HUES64 (cell line): ENCODE results near the gene MPHOSPH9.

Experiments used
- H3K27ac ChIP-seq: 2 replicates; pipeline ENCODE4 v1.7.0; 2013; ENCODE audit warnings: low read depth, low read length, inconsistent platforms
- H3K27me3 ChIP-seq: 2 replicates; pipeline ENCODE4 v1.6.1; 2013; ENCODE audit warnings: mild to moderate bottlenecking, low read length; ENCODE audit not compliant: insufficient read depth
- H3K36me3 ChIP-seq: 2 replicates; pipeline ENCODE4 v1.6.1; 2013; ENCODE audit warnings: mild to moderate bottlenecking, low read length; ENCODE audit not compliant: insufficient read depth
- H3K4me1 ChIP-seq: 2 replicates; pipeline ENCODE4 v1.6.1; 2013; ENCODE audit warnings: mild to moderate bottlenecking, low read length, moderate library complexity; ENCODE audit not compliant: insufficient read depth
- H3K4me3 ChIP-seq: 2 replicates; pipeline ENCODE4 v1.5.1; 2013; ENCODE audit warnings: mild to moderate bottlenecking, low read length, moderate library complexity
- H3K9ac ChIP-seq: 2 replicates; pipeline ENCODE4 v1.6.1; 2013; ENCODE audit warnings: mild to moderate bottlenecking, low read depth, low read length
- H3K9me3 ChIP-seq: 2 replicates; pipeline ENCODE4 v1.6.1; 2013; ENCODE audit warnings: low read depth, low read length; ENCODE audit not compliant: insufficient read depth
- WGBS: fragments of 150-250, 120-280 bp; methylation state at CpG from one replicate; pipeline ENCODE4 v1.1.7; 2013; ENCODE audit warnings: missing lambda C conversion rate; 5-methylcytosine and 5-hydroxymethylcytosine counted together

Gene MPHOSPH9

GRCh38 chr12:123104809-123105208 lies 128.1 kb downstream of the MPHOSPH9 start:
- Histone ChIP-seq H3K4me3 (no peak overlapping the region), H3K27ac (peak overlapping the region; percentile 7; the same call in 1 of the 2 replicates), H3K27me3 (no peaks in the 10 kb centered on the region), H3K4me1 (peaks cover 42% of the 10 kb centered on the region), H3K9ac (no peak overlapping the region), H3K36me3 (no peaks in the 10 kb centered on the region), H3K9me3 (no peaks in the 10 kb centered on the region)
- 44% methylated on average over 4 of the region's 4 CpGs for WGBS
